ENCODE results near the gene RPS13. TPM values are rescaled to one million over a fixed set of nuclear protein-coding genes. Genes with fewer than 3 reads are reported as not detected.

RPS13 gene
- total and polyA plus RNA-seq, 2 donors (not counting 1 experiment from before 2014, with no cell fraction given) = 941 to 1,064 TPM

DNA sequence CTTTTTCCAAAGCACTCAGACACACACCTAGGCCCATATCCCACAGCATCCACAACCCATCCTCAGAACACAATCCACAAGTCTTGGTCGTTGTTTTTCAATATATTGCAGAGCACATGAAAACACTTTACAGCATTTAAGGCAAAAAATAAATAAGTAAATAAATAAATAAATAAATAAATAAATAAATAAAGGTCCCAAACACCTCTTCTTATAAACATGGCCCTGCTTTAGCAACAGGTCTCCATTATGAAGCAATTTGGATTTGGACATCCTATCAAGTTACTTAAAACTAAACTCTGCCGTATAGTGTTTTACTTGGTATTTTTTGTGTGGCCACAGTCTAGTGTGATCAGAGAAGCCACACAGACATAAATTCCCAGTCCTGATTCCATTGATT lies 52.5 kb downstream of the RPS13 start:
- no peak overlapping the region for H2AFZ ChIP-seq (ENCODE audit: low read length)
- no peak overlapping the region for H3K4me3 ChIP-seq (replicated peaks in 1 of 4; ENCODE audit: control extremely low read depth in 1 of 4, insufficient read depth in 1 of 4, low read depth in 3 of 4, low read length in 4 of 4)
- no peaks in the 10 kb centered on the region for H4K20me1 ChIP-seq (ENCODE audit: control insufficient read depth, extremely low read depth, insufficient read depth, low read length)
- H3K4me1 ChIP-seq (ENCODE audit: control insufficient read depth, extremely low read depth, insufficient read depth, low read length) = no peaks in the 10 kb centered on the region
- H3K9me3 ChIP-seq (ENCODE audit: control insufficient read depth, insufficient read depth, low read depth, low read length) = no peaks in the 10 kb centered on the region
- H3K27me3 ChIP-seq (ENCODE audit: control insufficient read depth, insufficient read depth, low read length) = no peaks in the 10 kb centered on the region
- H3K27ac ChIP-seq (ENCODE audit: insufficient read depth, low read length) = no peak overlapping the region
- TF ChIP-seq, protein P1, sequence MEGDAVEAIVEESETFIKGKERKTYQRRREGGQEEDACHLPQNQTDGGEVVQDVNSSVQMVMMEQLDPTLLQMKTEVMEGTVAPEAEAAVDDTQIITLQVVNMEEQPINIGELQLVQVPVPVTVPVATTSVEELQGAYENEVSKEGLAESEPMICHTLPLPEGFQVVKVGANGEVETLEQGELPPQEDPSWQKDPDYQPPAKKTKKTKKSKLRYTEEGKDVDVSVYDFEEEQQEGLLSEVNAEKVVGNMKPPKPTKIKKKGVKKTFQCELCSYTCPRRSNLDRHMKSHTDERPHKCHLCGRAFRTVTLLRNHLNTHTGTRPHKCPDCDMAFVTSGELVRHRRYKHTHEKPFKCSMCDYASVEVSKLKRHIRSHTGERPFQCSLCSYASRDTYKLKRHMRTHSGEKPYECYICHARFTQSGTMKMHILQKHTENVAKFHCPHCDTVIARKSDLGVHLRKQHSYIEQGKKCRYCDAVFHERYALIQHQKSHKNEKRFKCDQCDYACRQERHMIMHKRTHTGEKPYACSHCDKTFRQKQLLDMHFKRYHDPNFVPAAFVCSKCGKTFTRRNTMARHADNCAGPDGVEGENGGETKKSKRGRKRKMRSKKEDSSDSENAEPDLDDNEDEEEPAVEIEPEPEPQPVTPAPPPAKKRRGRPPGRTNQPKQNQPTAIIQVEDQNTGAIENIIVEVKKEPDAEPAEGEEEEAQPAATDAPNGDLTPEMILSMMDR (conservative IDR thresholded peaks at IDR 0.05 in 1 of 2, IDR thresholded peaks at IDR 0.05 in 1 of 2; ENCODE audit: low read depth in 1 of 2, low read length in 2 of 2) = no peak
- TF ChIP-seq EZH2 (IDR thresholded peaks at IDR 0.05; ENCODE audit: low read length, missing control alignments) = no peak
- H3K79me2 ChIP-seq (ENCODE audit: control insufficient read depth, insufficient read depth, low read length) = no peaks in the 10 kb centered on the region
- no peak overlapping the region for H3K9ac ChIP-seq (ENCODE audit: insufficient read depth, low read length)
- no peak for DNase-seq (ENCODE audit: low read depth in 2 of 2)
- no peak overlapping the region for H3K4me2 ChIP-seq (ENCODE audit: extremely low read depth, insufficient read depth, low read length)
- H3K36me3 ChIP-seq (ENCODE audit: control insufficient read depth, insufficient read depth, low read length) = no peaks in the 10 kb centered on the region

Other genes with a start within 250 kb of the RPS13 start
- under 0.01 and 0.17 TPM in 2 replicates for gene PLEKHA7, start 63.3 kb downstream of the RPS13 start, total RNA-seq
- 0.01 and 0.11 TPM in 2 replicates for gene PLEKHA7, start 63.3 kb downstream of the RPS13 start, polyA plus RNA-seq
- 38.0 and 39.8 TPM in 2 replicates for gene PIK3C2A, start 130.3 kb upstream of the RPS13 start, total RNA-seq
- gene PIK3C2A, start 130.3 kb upstream of the RPS13 start, polyA plus RNA-seq = 32.5 and 45.4 TPM in 2 replicates
- 158 and 176 TPM in 2 replicates for gene NUCB2, start 199.1 kb upstream of the RPS13 start, total RNA-seq
- 164 and 177 TPM in 2 replicates for gene NUCB2, start 199.1 kb upstream of the RPS13 start, polyA plus RNA-seq

All from fibroblast of lung (primary cell).